Fibroblast of mammary gland (primary cell): ENCODE data around the gene FRMD3.

Source experiments
- DNase-seq: peaks from one replicate; pipeline ENCODE4 v3.0.0-alpha.2; 2010; ENCODE audit warnings: low read depth
- H3K4me3 ChIP-seq: 2 replicates; pipeline ENCODE4 v1.5.1; 2011; ENCODE audit warnings: low read depth, mild to moderate bottlenecking, low read length, moderate library complexity; ENCODE audit not compliant: control insufficient read depth
- CTCF ChIP-seq: conservative IDR thresholded peaks from 2 replicates; pipeline ENCODE4 v1.5.1; 2011; ENCODE audit warnings: low read depth, low read length, inconsistent platforms; ENCODE audit not compliant: control insufficient read depth, insufficient read depth

FRMD3 gene

GRCh38 chr9:83339435-83339834 lies 198.8 kb downstream of the FRMD3 start:
- DNase-seq: no peak
- no peak overlapping the region for H3K4me3 ChIP-seq

GRCh38 chr9:83336706-83337105 lies 201.5 kb downstream of the FRMD3 start:
- no peak overlapping the region for H3K4me3 ChIP-seq
- no peak for TF ChIP-seq CTCF
- no peak for DNase-seq

More at GRCh38 chr9:83339435-83339834, 198.8 kb downstream of the FRMD3 start:
- no peak for TF ChIP-seq CTCF

GRCh38 chr9:83334320-83334719 lies 203.9 kb downstream of the FRMD3 start:
- peak; percentile 92 for TF ChIP-seq CTCF
- H3K4me3 ChIP-seq: no peak overlapping the region
- DNase-seq: peak; percentile 86

- DNase-seq: no peak
Observed at GRCh38 chr9:83330207-83331196, 207.7 kb downstream of the FRMD3 start.

GRCh38 chr9:83327750-83328622 lies 210.2 kb downstream of the FRMD3 start:
- H3K4me3 ChIP-seq: no peak overlapping the region
- no peak for TF ChIP-seq CTCF
- no peak for DNase-seq

More at GRCh38 chr9:83330207-83331196, 207.7 kb downstream of the FRMD3 start:
- H3K4me3 ChIP-seq: no peak overlapping the region
- peak; percentile 20 for TF ChIP-seq CTCF

- no peak for TF ChIP-seq CTCF
- H3K4me3 ChIP-seq: no peak overlapping the region
- DNase-seq: no peak
Observed at GRCh38 chr9:83327323-83327722, 210.9 kb downstream of the FRMD3 start.
